Esophagus muscularis mucosa (tissue), 3 donors: ENCODE data around the gene WRAP53.

Source experiments
- POLR2A ChIP-seq: fragments of 450-650 bp; IDR thresholded peaks from one replicate; pipeline ENCODE4 v1.6.1; 2017; ENCODE audit warnings: antibody characterized with exemption, moderate library complexity, mild to moderate bottlenecking, low read depth
- POLR2AphosphoS5 ChIP-seq, 2 donors: sonication (generic); formaldehyde crosslinking; IDR thresholded peaks; one replicate each; pipeline ENCODE4 v1.6.1; 2017; ENCODE audit warnings: antibody characterized with exemption in 2 of 2
- TF ChIP-seq, protein P1 (sequence below), 3 experiments: fragments of 200-600 bp in 2 of 3; fragments of 450-650 bp in 1 of 3; sonication (generic) in 2 of 3; IDR thresholded peaks; one replicate each; pipeline ENCODE4 v1.5.1; 2017 to 2019; ENCODE audit warnings: antibody characterized with exemption in 3 of 3, mild to moderate bottlenecking in 2 of 3, moderate library complexity in 1 of 3

- TF ChIP-seq POLR2A (no peak), POLR2AphosphoS5 (IDR thresholded peaks at IDR 0.05) (no peak)
- TF ChIP-seq, protein P1, sequence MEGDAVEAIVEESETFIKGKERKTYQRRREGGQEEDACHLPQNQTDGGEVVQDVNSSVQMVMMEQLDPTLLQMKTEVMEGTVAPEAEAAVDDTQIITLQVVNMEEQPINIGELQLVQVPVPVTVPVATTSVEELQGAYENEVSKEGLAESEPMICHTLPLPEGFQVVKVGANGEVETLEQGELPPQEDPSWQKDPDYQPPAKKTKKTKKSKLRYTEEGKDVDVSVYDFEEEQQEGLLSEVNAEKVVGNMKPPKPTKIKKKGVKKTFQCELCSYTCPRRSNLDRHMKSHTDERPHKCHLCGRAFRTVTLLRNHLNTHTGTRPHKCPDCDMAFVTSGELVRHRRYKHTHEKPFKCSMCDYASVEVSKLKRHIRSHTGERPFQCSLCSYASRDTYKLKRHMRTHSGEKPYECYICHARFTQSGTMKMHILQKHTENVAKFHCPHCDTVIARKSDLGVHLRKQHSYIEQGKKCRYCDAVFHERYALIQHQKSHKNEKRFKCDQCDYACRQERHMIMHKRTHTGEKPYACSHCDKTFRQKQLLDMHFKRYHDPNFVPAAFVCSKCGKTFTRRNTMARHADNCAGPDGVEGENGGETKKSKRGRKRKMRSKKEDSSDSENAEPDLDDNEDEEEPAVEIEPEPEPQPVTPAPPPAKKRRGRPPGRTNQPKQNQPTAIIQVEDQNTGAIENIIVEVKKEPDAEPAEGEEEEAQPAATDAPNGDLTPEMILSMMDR (IDR thresholded peaks at IDR 0.05): no peak
Measured at GRCh38 chr17:7651097-7651664, 37.1 kb upstream of the WRAP53 start.
